GM23338 (cell line): ENCODE measurements around the gene COX4I2. TPM values are rescaled to one million over a fixed set of nuclear protein-coding genes. Genes with fewer than 3 reads are reported as not detected.
A peak's percentile ranks its signal among the peaks of the same experiment; 100 is the strongest.

Experiments used
- ATAC-seq: fragments of 200-7000 bp; cut with Tn5 transposase; 3 replicates; pipeline ENCODE4 v1.9.1; 2020
- DNase-seq: peaks from one replicate; pipeline ENCODE4 v3.0.0-alpha.2; 2015; ENCODE audit warnings: low spot score
- H2AFZ ChIP-seq: fragments of 200-600 bp; sonication (generic); 2 replicates; pipeline ENCODE4 v1.8.0; 2016; ENCODE audit warnings: antibody characterized with exemption, mild to moderate bottlenecking, moderate library complexity
- H3F3A ChIP-seq: fragments of 200-600 bp; sonication (generic); replicated peaks from 2 replicates; pipeline ENCODE4 v1.8.0; 2017; ENCODE audit warnings: antibody characterized with exemption, mixed run types, low read depth
- H3K27ac ChIP-seq: fragments of 200-600 bp; sonication (generic); 2 replicates; pipeline ENCODE4 v1.6.1; 2016; ENCODE audit warnings: low read depth
- H3K27me3 ChIP-seq: fragments of 200-600 bp; sonication (generic); 2 replicates; pipeline ENCODE4 v1.8.0; 2016; ENCODE audit warnings: mild to moderate bottlenecking, mixed run types, moderate library complexity; ENCODE audit not compliant: insufficient read depth
- H3K36me3 ChIP-seq: fragments of 200-600 bp; sonication (generic); 2 replicates; pipeline ENCODE4 v1.8.0; 2016; ENCODE audit warnings: mild to moderate bottlenecking; ENCODE audit not compliant: insufficient read depth
- H3K4me1 ChIP-seq: fragments of 200-600 bp; sonication (generic); 2 replicates; pipeline ENCODE4 v1.8.0; 2016; ENCODE audit warnings: mild to moderate bottlenecking, moderate library complexity; ENCODE audit not compliant: insufficient read depth
- H3K4me2 ChIP-seq: fragments of 200-600 bp; sonication (generic); 2 replicates; pipeline ENCODE4 v1.7.1; 2017; ENCODE audit warnings: mixed run types
- H3K4me3 ChIP-seq: fragments of 200-600 bp; sonication (generic); 2 replicates; pipeline ENCODE4 v1.6.1; 2016; ENCODE audit warnings: mixed run types
- H3K79me2 ChIP-seq: fragments of 200-600 bp; sonication (generic); replicated peaks from 2 replicates; pipeline ENCODE4 v1.8.0; 2017; ENCODE audit warnings: mild to moderate bottlenecking; ENCODE audit not compliant: insufficient read depth
- H3K9me2 ChIP-seq: fragments of 200-600 bp; sonication (generic); 2 replicates; pipeline ENCODE4 v1.8.0; 2017; ENCODE audit not compliant: insufficient read depth
- H4K20me1 ChIP-seq: fragments of 200-600 bp; sonication (generic); replicated peaks from 2 replicates; pipeline ENCODE4 v1.8.0; 2017; ENCODE audit warnings: mild to moderate bottlenecking; ENCODE audit not compliant: insufficient read depth
- H3K27ac Mint-ChIP-seq: 2 replicates; pipeline ENCODE4 v1.8.0; 2020; ENCODE audit warnings: inconsistent platforms, mild to moderate bottlenecking, moderate library complexity, mixed read lengths
- H3K27me3 Mint-ChIP-seq: 3 replicates; pipeline ENCODE4 v1.8.0; 2022; ENCODE audit warnings: low read depth, mild to moderate bottlenecking, moderate library complexity, mixed read lengths, inconsistent platforms; ENCODE audit not compliant: insufficient read depth, poor library complexity
- H3K36me3 Mint-ChIP-seq: 3 replicates; pipeline ENCODE4 v1.8.0; 2021; ENCODE audit warnings: low read depth, mild to moderate bottlenecking, inconsistent platforms, moderate library complexity, mixed read lengths
- H3K4me1 Mint-ChIP-seq: 3 replicates; pipeline ENCODE4 v1.8.0; 2020; ENCODE audit warnings: mild to moderate bottlenecking, inconsistent platforms, mixed read lengths
- H3K4me3 Mint-ChIP-seq: 3 replicates; pipeline ENCODE4 v1.8.0; 2021; ENCODE audit warnings: moderate library complexity, mild to moderate bottlenecking, inconsistent platforms, mixed read lengths
- H3K9me3 Mint-ChIP-seq: 3 replicates; pipeline ENCODE4 v1.8.0; 2020; ENCODE audit warnings: moderate library complexity, mild to moderate bottlenecking, inconsistent platforms, mixed read lengths
- ZNF114 ChIP-seq: fragments of 250-450 bp; sonication (Bioruptor Pico); IDR thresholded peaks from 2 replicates; pipeline ENCODE4 v1.5.0; 2020; ENCODE audit warnings: mild to moderate bottlenecking, moderate library complexity
- polyA plus RNA-seq: library from polyadenylated mRNA; unstranded; fragments of >200 nt; fragmentation: Nextera tagmentation; extraction: Ambion mirVana; gene quantifications from 2 replicates; pipeline ENCODE4 v1.2.1, GENCODE V29; 2016
- total RNA-seq: library from RNA; depleted of rRNA; stranded (reverse); fragments of >200 nt; shearing (Covaris generic); gene quantifications from 2 replicates; pipeline ENCODE4 v1.2.3, GENCODE V29; 2014
- TF ChIP-seq, protein P1 (sequence below): fragments of 250-450 bp; sonication (Bioruptor Pico); IDR thresholded peaks from 2 replicates; pipeline ENCODE4 v1.5.0; 2020; ENCODE audit warnings: mild to moderate bottlenecking, moderate library complexity

The COX4I2 gene
- total and polyA plus RNA-seq, 2 experiments from 2014 or later, result 0.63 TPM; not detected in 1

DNA sequence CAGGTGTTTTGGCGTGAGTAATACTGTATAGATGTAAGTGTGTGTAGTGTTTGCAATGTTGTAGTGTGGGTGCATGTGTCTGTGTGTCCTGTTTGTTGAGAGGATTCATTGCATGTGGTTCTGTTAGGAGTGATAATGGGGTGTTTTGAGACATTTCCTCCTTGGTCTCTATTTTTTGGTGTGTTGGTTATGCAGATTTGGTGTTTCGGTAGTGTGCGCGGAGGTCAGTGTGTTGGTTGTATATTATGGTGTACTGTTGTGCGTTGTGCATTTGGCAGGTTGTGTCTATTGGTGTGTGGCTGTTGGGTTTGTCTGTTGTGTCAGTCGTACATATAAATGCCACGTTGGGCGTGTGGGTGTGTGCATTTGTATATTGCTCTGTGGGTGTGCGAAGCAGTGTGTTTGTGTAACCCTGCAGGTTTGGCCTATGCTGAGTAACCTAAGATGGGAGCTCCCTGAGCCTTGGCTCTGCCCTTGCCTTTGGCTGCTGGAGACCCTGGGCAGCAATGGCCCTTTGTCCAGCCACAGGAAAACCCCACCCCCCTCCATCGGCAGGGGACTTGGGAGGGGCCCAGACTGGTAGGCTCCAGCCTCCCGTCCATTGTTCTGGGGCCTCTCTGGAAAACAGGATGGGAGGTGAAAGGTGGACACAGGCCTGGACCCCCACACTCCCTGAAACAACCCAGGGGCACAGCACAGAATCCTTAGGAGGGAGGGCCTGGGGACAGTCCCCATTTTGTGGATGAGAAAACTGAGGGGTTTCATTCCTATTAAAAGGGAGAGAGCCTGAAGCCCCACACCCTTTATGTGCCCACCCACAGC lies 42.9 kb upstream of the COX4I2 start:
- peak overlapping the region; percentile 40 for H3K27ac ChIP-seq

More for the DNA sequence above, 42.9 kb upstream of the COX4I2 start:
- TF ChIP-seq ZNF114 (CRISPR knock-in tag), result no peak
- TF ChIP-seq, protein P1, sequence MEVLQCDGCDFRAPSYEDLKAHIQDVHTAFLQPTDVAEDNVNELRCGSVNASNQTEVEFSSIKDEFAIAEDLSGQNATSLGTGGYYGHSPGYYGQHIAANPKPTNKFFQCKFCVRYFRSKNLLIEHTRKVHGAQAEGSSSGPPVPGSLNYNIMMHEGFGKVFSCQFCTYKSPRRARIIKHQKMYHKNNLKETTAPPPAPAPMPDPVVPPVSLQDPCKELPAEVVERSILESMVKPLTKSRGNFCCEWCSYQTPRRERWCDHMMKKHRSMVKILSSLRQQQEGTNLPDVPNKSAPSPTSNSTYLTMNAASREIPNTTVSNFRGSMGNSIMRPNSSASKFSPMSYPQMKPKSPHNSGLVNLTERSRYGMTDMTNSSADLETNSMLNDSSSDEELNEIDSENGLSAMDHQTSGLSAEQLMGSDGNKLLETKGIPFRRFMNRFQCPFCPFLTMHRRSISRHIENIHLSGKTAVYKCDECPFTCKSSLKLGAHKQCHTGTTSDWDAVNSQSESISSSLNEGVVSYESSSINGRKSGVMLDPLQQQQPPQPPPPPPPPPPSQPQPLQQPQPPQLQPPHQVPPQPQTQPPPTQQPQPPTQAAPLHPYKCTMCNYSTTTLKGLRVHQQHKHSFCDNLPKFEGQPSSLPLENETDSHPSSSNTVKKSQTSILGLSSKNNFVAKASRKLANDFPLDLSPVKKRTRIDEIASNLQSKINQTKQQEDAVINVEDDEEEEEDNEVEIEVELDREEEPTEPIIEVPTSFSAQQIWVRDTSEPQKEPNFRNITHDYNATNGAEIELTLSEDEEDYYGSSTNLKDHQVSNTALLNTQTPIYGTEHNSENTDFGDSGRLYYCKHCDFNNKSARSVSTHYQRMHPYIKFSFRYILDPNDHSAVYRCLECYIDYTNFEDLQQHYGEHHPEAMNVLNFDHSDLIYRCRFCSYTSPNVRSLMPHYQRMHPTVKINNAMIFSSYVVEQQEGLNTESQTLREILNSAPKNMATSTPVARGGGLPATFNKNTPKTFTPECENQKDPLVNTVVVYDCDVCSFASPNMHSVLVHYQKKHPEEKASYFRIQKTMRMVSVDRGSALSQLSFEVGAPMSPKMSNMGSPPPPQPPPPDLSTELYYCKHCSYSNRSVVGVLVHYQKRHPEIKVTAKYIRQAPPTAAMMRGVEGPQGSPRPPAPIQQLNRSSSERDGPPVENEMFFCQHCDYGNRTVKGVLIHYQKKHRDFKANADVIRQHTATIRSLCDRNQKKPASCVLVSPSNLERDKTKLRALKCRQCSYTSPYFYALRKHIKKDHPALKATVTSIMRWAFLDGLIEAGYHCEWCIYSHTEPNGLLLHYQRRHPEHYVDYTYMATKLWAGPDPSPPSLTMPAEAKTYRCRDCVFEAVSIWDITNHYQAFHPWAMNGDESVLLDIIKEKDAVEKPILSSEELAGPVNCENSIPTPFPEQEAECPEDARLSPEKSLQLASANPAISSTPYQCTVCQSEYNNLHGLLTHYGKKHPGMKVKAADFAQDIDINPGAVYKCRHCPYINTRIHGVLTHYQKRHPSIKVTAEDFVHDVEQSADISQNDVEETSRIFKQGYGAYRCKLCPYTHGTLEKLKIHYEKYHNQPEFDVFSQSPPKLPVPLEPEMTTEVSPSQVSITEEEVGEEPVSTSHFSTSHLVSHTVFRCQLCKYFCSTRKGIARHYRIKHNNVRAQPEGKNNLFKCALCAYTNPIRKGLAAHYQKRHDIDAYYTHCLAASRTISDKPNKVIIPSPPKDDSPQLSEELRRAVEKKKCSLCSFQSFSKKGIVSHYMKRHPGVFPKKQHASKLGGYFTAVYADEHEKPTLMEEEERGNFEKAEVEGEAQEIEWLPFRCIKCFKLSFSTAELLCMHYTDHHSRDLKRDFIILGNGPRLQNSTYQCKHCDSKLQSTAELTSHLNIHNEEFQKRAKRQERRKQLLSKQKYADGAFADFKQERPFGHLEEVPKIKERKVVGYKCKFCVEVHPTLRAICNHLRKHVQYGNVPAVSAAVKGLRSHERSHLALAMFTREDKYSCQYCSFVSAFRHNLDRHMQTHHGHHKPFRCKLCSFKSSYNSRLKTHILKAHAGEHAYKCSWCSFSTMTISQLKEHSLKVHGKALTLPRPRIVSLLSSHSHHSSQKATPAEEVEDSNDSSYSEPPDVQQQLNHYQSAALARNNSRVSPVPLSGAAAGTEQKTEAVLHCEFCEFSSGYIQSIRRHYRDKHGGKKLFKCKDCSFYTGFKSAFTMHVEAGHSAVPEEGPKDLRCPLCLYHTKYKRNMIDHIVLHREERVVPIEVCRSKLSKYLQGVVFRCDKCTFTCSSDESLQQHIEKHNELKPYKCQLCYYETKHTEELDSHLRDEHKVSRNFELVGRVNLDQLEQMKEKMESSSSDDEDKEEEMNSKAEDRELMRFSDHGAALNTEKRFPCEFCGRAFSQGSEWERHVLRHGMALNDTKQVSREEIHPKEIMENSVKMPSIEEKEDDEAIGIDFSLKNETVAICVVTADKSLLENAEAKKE, result no peak
- Histone ChIP-seq H2AFZ (no peak overlapping the region), H3K27me3 (no peaks in the 10 kb centered on the region), H3K79me2 (0 out of 2 replicates have a peak, but pooled peaks cover 5% of the 10 kb centered on the region), H3K9me2 (no peaks in the 10 kb centered on the region), H4K20me1 (no peaks in the 10 kb centered on the region), H3F3A (peaks cover 26% of the 10 kb centered on the region), H3K4me2 (peak overlapping the region; percentile 0), H3K4me3 (no peak overlapping the region), H3K36me3 (no peaks in the 10 kb centered on the region), H3K4me1 (peaks cover 45% of the 10 kb centered on the region)
- Mint-ChIP-seq H3K36me3 (no peaks in the 10 kb centered on the region), H3K4me3 (no peak overlapping the region; the same call in 2 of the 3 replicates), H3K4me1 (peaks cover 38% of the 10 kb centered on the region), H3K27ac (peak overlapping the region; percentile 60), H3K27me3 (peaks cover 20% of the 10 kb centered on the region), H3K9me3 (no peaks in the 10 kb centered on the region; the same call in 2 of the 3 replicates)
- ATAC-seq (peak; percentile 53), DNase-seq (peak; percentile 91)
